ENCODE measurements around the gene FLT4. TPM values are rescaled to one million over a fixed set of nuclear protein-coding genes. Genes with fewer than 3 reads are reported as not detected.

Gene FLT4
- polyA plus RNA-seq, 1 donor (not counting 4 experiments of a cell fraction or from before 2014, with no cell fraction given): not detected

DNA sequence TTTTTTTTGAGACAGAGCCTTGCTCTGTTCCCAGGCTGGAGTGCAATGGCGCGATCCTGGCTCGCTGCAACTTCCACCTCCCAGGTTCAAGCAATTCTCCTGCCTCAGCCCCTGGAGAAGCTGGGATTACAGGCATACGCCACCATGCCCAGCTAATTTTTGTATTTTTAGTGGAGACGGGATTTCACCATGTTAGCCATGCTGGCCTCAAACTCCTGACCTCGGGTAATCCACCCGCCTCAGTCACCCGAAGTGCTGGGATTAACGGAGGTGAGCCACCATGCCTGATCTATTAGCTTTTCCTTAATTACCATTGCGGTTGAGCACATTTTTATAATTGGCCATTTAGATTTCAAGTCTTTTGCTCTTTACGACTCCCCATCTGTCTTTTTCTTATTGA lies 2.9 kb upstream of the FLT4 start:
- no peak overlapping the region for H3K4me3 ChIP-seq (ENCODE audit: control insufficient read depth in 2 of 3, extremely low read depth in 1 of 3, insufficient read depth in 2 of 3, low read depth in 1 of 3, low read length in 3 of 3)

DNA sequence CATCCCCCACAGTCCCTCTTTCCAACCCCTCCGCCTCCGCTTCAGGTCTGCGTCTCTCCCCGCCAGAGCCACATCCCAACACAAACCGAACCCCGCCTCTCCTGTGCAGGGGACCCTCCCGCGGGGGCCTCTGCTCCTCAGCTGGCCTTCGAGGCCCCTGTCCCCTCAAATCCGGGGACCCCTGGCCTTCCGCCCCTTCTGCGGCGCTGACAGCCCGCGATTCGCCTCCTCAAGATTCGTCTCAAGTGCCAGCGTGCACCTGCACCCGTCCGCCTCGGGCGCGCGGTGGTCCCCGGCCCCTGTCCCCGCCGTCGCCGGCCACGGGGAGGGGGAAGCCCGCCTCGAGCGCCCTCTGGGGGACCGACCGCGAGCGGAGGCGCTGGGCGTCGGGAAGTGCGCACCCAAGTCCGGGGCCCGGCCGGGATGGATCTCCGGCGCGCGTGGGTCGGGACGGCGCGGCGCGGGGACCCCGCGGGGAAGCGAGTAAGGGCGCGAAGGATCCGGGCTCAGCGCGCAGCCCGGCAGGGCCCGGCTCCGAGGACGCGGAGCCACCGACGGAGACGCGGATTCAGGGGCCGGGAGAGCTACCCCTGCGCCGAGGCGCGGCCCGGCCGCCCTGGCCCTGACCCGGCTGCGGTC lies 623 bp downstream of the FLT4 start:
- peak; percentile 59 for TF ChIP-seq EZH2 (IDR thresholded peaks at IDR 0.05; ENCODE audit: low read length)
- TF ChIP-seq, protein P1, sequence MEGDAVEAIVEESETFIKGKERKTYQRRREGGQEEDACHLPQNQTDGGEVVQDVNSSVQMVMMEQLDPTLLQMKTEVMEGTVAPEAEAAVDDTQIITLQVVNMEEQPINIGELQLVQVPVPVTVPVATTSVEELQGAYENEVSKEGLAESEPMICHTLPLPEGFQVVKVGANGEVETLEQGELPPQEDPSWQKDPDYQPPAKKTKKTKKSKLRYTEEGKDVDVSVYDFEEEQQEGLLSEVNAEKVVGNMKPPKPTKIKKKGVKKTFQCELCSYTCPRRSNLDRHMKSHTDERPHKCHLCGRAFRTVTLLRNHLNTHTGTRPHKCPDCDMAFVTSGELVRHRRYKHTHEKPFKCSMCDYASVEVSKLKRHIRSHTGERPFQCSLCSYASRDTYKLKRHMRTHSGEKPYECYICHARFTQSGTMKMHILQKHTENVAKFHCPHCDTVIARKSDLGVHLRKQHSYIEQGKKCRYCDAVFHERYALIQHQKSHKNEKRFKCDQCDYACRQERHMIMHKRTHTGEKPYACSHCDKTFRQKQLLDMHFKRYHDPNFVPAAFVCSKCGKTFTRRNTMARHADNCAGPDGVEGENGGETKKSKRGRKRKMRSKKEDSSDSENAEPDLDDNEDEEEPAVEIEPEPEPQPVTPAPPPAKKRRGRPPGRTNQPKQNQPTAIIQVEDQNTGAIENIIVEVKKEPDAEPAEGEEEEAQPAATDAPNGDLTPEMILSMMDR (optimal IDR thresholded peaks at IDR 0.05 in 1 of 3, IDR thresholded peaks at IDR 0.05 in 1 of 3, conservative IDR thresholded peaks at IDR 0.05 in 1 of 3; ENCODE audit: extremely low read depth in 1 of 3, insufficient read depth in 2 of 3, low read length in 3 of 3): peak in 1 of 3 experiments; percentile 23
- dilution Hi-C loops (cut with MboI; ENCODE audit: extremely low pct_ligation_motif_present, low sequenced_read_pairs): no loop called here
- Histone ChIP-seq H3K36me3 (ENCODE audit: control insufficient read depth in 2 of 2, extremely low read depth in 1 of 2, insufficient read depth in 2 of 2, low read length in 2 of 2) (no peaks in the 10 kb centered on the region), H3K9me1 (ENCODE audit: control insufficient read depth, extremely low read depth, insufficient read depth, low read length) (no peaks in the 10 kb centered on the region), H3K27ac (ENCODE audit: control insufficient read depth, insufficient read depth, low read length) (no peak overlapping the region), H3K9me3 (ENCODE audit: control insufficient read depth, low read depth, low read length) (no peaks in the 10 kb centered on the region), H3K79me2 (ENCODE audit: control insufficient read depth, insufficient read depth, low read length) (no peaks in the 10 kb centered on the region), H3K27me3 (ENCODE audit: control insufficient read depth, extremely low read depth, insufficient read depth, low read length) (peaks cover 41% of the 10 kb centered on the region), H3K4me3 (ENCODE audit: control insufficient read depth in 2 of 3, extremely low read depth in 1 of 3, insufficient read depth in 2 of 3, low read depth in 1 of 3, low read length in 3 of 3) (no peak overlapping the region), H3K4me1 (ENCODE audit: control insufficient read depth, extremely low read depth, insufficient read depth, low read length) (no peaks in the 10 kb centered on the region), H2AFZ (ENCODE audit: control insufficient read depth, low read length) (no peak overlapping the region), H3K4me2 (ENCODE audit: control insufficient read depth, extremely low read depth, insufficient read depth, low read depth, low read length) (no peak overlapping the region), H4K20me1 (ENCODE audit: control insufficient read depth, extremely low read depth, insufficient read depth, low read length) (no peaks in the 10 kb centered on the region), H3K9ac (ENCODE audit: control insufficient read depth, extremely low read depth, insufficient read depth, low read length) (no peak overlapping the region)
- FAIRE-seq (no peak), DNase-seq (ENCODE audit: low read depth, low spot score) (no peak)

More for the DNA sequence above, 2.9 kb upstream of the FLT4 start:
- dilution Hi-C loops (cut with MboI; ENCODE audit: extremely low pct_ligation_motif_present, low sequenced_read_pairs): no loop called here
- Histone ChIP-seq H3K9me1 (ENCODE audit: control insufficient read depth, extremely low read depth, insufficient read depth, low read length) (no peaks in the 10 kb centered on the region), H3K9ac (ENCODE audit: control insufficient read depth, extremely low read depth, insufficient read depth, low read length) (no peak overlapping the region), H3K27me3 (ENCODE audit: control insufficient read depth, extremely low read depth, insufficient read depth, low read length) (peaks cover 41% of the 10 kb centered on the region), H2AFZ (ENCODE audit: control insufficient read depth, low read length) (no peak overlapping the region), H3K4me1 (ENCODE audit: control insufficient read depth, extremely low read depth, insufficient read depth, low read length) (no peaks in the 10 kb centered on the region), H3K9me3 (ENCODE audit: control insufficient read depth, low read depth, low read length) (no peaks in the 10 kb centered on the region), H3K36me3 (ENCODE audit: control insufficient read depth in 2 of 2, extremely low read depth in 1 of 2, insufficient read depth in 2 of 2, low read length in 2 of 2) (no peaks in the 10 kb centered on the region), H4K20me1 (ENCODE audit: control insufficient read depth, extremely low read depth, insufficient read depth, low read length) (no peaks in the 10 kb centered on the region), H3K4me2 (ENCODE audit: control insufficient read depth, extremely low read depth, insufficient read depth, low read depth, low read length) (no peak overlapping the region), H3K79me2 (ENCODE audit: control insufficient read depth, insufficient read depth, low read length) (no peaks in the 10 kb centered on the region), H3K27ac (ENCODE audit: control insufficient read depth, insufficient read depth, low read length) (no peak overlapping the region)
- FAIRE-seq (no peak), DNase-seq (ENCODE audit: low read depth, low spot score) (no peak)
- no peak for TF ChIP-seq EZH2 (IDR thresholded peaks at IDR 0.05; ENCODE audit: low read length)
- TF ChIP-seq, protein P1 (optimal IDR thresholded peaks at IDR 0.05 in 1 of 3, IDR thresholded peaks at IDR 0.05 in 1 of 3, conservative IDR thresholded peaks at IDR 0.05 in 1 of 3; ENCODE audit: extremely low read depth in 1 of 3, insufficient read depth in 2 of 3, low read length in 3 of 3): no peak
